ENCODE results near the gene MAP3K1.

MAP3K1 gene

DNA sequence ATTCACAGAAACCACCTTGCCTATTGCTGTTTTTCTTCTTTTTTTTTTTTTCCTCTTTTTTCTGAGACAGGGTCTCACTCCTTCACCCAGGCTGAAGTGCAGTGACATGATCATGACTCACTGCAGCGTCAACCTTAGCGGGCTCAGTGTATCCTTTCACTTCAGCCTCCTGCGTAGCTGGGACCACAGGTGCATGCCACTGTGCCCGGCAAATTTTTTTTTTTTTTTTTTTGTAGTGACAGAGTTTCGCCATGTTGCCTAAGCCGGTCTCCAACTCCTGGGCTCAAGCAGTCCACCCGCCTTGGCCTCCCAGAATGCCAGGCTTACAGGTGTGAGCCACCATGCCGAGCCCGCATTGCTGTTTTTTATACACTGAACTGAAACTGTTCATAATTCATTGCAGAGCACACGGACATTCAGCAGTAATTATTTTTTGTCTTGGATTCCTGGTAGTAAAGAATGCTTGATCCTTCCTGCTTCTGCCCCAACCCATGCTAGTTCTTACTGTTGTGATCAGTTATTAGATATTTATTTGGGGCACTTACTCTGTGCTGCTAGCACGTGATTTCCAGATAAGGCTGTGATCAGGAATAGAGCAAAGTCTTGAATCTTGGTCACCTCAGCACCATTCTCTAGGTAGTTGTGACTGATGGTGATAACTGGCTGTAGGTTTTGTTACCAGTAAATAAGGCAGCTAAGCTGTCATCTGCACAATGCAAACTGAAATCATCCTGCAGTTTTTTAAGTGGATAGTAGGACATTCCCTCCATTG lies 14.0 kb downstream of the MAP3K1 start (continued):
- TF ChIP-seq, protein P1, sequence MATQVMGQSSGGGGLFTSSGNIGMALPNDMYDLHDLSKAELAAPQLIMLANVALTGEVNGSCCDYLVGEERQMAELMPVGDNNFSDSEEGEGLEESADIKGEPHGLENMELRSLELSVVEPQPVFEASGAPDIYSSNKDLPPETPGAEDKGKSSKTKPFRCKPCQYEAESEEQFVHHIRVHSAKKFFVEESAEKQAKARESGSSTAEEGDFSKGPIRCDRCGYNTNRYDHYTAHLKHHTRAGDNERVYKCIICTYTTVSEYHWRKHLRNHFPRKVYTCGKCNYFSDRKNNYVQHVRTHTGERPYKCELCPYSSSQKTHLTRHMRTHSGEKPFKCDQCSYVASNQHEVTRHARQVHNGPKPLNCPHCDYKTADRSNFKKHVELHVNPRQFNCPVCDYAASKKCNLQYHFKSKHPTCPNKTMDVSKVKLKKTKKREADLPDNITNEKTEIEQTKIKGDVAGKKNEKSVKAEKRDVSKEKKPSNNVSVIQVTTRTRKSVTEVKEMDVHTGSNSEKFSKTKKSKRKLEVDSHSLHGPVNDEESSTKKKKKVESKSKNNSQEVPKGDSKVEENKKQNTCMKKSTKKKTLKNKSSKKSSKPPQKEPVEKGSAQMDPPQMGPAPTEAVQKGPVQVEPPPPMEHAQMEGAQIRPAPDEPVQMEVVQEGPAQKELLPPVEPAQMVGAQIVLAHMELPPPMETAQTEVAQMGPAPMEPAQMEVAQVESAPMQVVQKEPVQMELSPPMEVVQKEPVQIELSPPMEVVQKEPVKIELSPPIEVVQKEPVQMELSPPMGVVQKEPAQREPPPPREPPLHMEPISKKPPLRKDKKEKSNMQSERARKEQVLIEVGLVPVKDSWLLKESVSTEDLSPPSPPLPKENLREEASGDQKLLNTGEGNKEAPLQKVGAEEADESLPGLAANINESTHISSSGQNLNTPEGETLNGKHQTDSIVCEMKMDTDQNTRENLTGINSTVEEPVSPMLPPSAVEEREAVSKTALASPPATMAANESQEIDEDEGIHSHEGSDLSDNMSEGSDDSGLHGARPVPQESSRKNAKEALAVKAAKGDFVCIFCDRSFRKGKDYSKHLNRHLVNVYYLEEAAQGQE (tag by site-specific recombination; IDR thresholded peaks at IDR 0.05), result no peak
- peak; percentile 35; the same call in 1 of the 2 replicates for TF ChIP-seq GLIS1 (tag by site-specific recombination; IDR thresholded peaks at IDR 0.05)
- TF ChIP-seq, protein P2, sequence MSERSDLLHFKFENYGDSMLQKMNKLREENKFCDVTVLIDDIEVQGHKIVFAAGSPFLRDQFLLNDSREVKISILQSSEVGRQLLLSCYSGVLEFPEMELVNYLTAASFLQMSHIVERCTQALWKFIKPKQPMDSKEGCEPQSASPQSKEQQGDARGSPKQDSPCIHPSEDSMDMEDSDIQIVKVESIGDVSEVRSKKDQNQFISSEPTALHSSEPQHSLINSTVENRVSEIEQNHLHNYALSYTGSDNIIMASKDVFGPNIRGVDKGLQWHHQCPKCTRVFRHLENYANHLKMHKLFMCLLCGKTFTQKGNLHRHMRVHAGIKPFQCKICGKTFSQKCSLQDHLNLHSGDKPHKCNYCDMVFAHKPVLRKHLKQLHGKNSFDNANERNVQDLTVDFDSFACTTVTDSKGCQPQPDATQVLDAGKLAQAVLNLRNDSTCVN (tag by site-specific recombination; optimal IDR thresholded peaks at IDR 0.05), result no peak
- TF ChIP-seq, protein P3, sequence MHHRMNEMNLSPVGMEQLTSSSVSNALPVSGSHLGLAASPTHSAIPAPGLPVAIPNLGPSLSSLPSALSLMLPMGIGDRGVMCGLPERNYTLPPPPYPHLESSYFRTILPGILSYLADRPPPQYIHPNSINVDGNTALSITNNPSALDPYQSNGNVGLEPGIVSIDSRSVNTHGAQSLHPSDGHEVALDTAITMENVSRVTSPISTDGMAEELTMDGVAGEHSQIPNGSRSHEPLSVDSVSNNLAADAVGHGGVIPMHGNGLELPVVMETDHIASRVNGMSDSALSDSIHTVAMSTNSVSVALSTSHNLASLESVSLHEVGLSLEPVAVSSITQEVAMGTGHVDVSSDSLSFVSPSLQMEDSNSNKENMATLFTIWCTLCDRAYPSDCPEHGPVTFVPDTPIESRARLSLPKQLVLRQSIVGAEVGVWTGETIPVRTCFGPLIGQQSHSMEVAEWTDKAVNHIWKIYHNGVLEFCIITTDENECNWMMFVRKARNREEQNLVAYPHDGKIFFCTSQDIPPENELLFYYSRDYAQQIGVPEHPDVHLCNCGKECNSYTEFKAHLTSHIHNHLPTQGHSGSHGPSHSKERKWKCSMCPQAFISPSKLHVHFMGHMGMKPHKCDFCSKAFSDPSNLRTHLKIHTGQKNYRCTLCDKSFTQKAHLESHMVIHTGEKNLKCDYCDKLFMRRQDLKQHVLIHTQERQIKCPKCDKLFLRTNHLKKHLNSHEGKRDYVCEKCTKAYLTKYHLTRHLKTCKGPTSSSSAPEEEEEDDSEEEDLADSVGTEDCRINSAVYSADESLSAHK (tag by site-specific recombination; IDR thresholded peaks at IDR 0.05), result no peak
- no peak for TF ChIP-seq MEIS1 (CRISPR knock-in tag; IDR thresholded peaks at IDR 0.05; ENCODE audit: borderline replicate concordance)
- TF ChIP-seq ZNF114 (tag by site-specific recombination; IDR thresholded peaks at IDR 0.05), result no peak
- TF ChIP-seq ZNF473 (tag by site-specific recombination; IDR thresholded peaks at IDR 0.05), result no peak
- no peak for TF ChIP-seq ZBTB44 (tag by site-specific recombination; IDR thresholded peaks at IDR 0.05)
- TF ChIP-seq KLF17 (tag by site-specific recombination; IDR thresholded peaks at IDR 0.05), result no peak
- TF ChIP-seq ZNF398 (tag by site-specific recombination; IDR thresholded peaks at IDR 0.05), result no peak
- TF ChIP-seq ZFP37 (tag by site-specific recombination; IDR thresholded peaks at IDR 0.05), result no peak
- TF ChIP-seq ZNF585B (tag by site-specific recombination; IDR thresholded peaks at IDR 0.05), result no peak
- no peak for TF ChIP-seq ZNF266 (tag by site-specific recombination; IDR thresholded peaks at IDR 0.05; ENCODE audit: low read depth)
- peak; percentile 76 for TF ChIP-seq PRDM1 (tag by site-specific recombination; IDR thresholded peaks at IDR 0.05)
- TF ChIP-seq HOXC10 (CRISPR knock-in tag; IDR thresholded peaks at IDR 0.05), result no peak
- TF ChIP-seq, protein P4, sequence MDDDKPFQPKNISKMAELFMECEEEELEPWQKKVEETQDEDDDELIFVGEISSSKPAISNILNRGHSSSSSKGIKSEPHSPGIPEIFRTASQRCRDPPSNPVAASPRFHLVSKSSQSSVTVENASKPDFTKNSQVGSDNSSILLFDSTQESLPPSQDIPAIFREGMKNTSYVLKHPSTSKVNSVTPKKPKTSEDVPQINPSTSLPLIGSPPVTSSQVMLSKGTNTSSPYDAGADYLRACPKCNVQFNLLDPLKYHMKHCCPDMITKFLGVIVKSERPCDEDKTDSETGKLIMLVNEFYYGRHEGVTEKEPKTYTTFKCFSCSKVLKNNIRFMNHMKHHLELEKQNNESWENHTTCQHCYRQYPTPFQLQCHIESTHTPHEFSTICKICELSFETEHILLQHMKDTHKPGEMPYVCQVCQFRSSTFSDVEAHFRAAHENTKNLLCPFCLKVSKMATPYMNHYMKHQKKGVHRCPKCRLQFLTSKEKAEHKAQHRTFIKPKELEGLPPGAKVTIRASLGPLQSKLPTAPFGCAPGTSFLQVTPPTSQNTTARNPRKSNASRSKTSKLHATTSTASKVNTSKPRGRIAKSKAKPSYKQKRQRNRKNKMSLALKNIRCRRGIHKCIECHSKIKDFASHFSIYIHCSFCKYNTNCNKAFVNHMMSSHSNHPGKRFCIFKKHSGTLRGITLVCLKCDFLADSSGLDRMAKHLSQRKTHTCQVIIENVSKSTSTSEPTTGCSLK (tag by site-specific recombination; IDR thresholded peaks at IDR 0.05), result no peak
- TF ChIP-seq, protein P5, sequence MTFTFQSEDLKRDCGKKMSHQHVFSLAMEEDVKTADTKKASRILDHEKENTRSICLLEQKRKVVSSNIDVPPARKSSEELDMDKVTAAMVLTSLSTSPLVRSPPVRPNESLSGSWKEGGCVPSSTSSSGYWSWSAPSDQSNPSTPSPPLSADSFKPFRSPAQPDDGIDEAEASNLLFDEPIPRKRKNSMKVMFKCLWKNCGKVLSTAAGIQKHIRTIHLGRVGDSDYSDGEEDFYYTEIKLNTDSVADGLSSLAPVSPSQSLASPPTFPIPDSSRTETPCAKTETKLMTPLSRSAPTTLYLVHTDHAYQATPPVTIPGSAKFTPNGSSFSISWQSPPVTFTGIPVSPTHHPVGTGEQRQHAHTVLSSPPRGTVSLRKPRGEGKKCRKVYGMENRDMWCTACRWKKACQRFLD (tag by site-specific recombination; IDR thresholded peaks at IDR 0.05), result no peak
- no peak for TF ChIP-seq ZSCAN18 (tag by site-specific recombination; IDR thresholded peaks at IDR 0.05)
- peak; percentile 67 for TF ChIP-seq ZBTB8A (tag by site-specific recombination; IDR thresholded peaks at IDR 0.05)
- no peak for TF ChIP-seq FEZF1 (tag by site-specific recombination; IDR thresholded peaks at IDR 0.05)
- TF ChIP-seq ZNF184 (tag by site-specific recombination; IDR thresholded peaks at IDR 0.05), result no peak
